Smooth muscle cell (in vitro differentiated cells): ENCODE measurements around the gene MEP1A. TPM values are rescaled to one million over a fixed set of nuclear protein-coding genes. Genes with fewer than 3 reads are reported as not detected.
"Not testable (repeated sequence)": the region's sequence is repeated elsewhere in the genome, so short reads cannot be mapped to it uniquely, and the experiment has no call there.

Experiments used
- DNase-seq: peaks from one replicate; lab custom pipeline; 2025; ENCODE audit not compliant: unreplicated experiment; lab: John Stamatoyannopoulos, UW
- H2AFZ ChIP-seq: fragments of 200-600 bp; sonication (generic); 2 replicates; pipeline ENCODE4 v1.6.0; 2016; ENCODE audit warnings: antibody characterized with exemption, low read depth, mild to moderate bottlenecking
- H3F3A ChIP-seq: fragments of 200-600 bp; sonication (generic); 2 replicates; pipeline ENCODE4 v1.6.0; 2017; ENCODE audit warnings: antibody characterized with exemption, low read depth
- H3K27ac ChIP-seq: fragments of 200-600 bp; sonication (generic); 2 replicates; pipeline ENCODE4 v1.5.1; 2016; ENCODE audit warnings: low read depth, mild to moderate bottlenecking
- H3K27me3 ChIP-seq: fragments of 200-600 bp; sonication (generic); 2 replicates; pipeline ENCODE4 v1.6.1; 2016; ENCODE audit warnings: low read depth, mild to moderate bottlenecking
- H3K36me3 ChIP-seq: fragments of 200-600 bp; sonication (generic); 2 replicates; pipeline ENCODE4 v1.5.1; 2016; ENCODE audit warnings: low read depth
- H3K4me1 ChIP-seq: fragments of 200-600 bp; sonication (generic); 2 replicates; pipeline ENCODE4 v1.5.1; 2016; ENCODE audit warnings: low read depth
- H3K4me2 ChIP-seq: fragments of 200-600 bp; sonication (generic); 2 replicates; pipeline ENCODE4 v1.6.0; 2016; ENCODE audit warnings: mild to moderate bottlenecking
- H3K4me3 ChIP-seq: fragments of 200-600 bp; sonication (generic); 2 replicates; pipeline ENCODE4 v1.5.1; 2016; ENCODE audit warnings: mild to moderate bottlenecking
- H3K79me2 ChIP-seq: fragments of 200-600 bp; sonication (generic); 2 replicates; pipeline ENCODE4 v1.6.0; 2016; ENCODE audit warnings: low read depth, mild to moderate bottlenecking
- H3K9ac ChIP-seq: fragments of 200-600 bp; sonication (generic); 2 replicates; pipeline ENCODE4 v1.6.0; 2016; ENCODE audit warnings: low read depth
- H3K9me3 ChIP-seq: fragments of 200-600 bp; sonication (generic); replicated peaks from 2 replicates; pipeline ENCODE4 v1.5.1; 2016; ENCODE audit warnings: low read depth
- H4K20me1 ChIP-seq: fragments of 200-600 bp; sonication (generic); 2 replicates; pipeline ENCODE4 v1.6.0; 2016; ENCODE audit warnings: low read depth
- WGBS: methylation state at CpG from one replicate; pipeline ENCODE4 v1.1.7; 2016; ENCODE audit warnings: low lambda C conversion rate; 5-methylcytosine and 5-hydroxymethylcytosine counted together
- polyA plus RNA-seq: library from polyadenylated mRNA; unstranded; fragments of >200 nt; fragmentation: Nextera tagmentation; extraction: Ambion mirVana; gene quantifications from 2 replicates; pipeline ENCODE4 v1.2.1, GENCODE V29; 2016
- total RNA-seq: library from RNA; depleted of rRNA; stranded (reverse); fragments of >200 nt; gene quantifications from 2 replicates; pipeline ENCODE4 v1.2.3, GENCODE V29; 2014
- TF ChIP-seq, protein P1 (sequence below): fragments of 200-600 bp; sonication (generic); IDR thresholded peaks from 2 replicates; pipeline ENCODE4 v1.5.1; 2017; ENCODE audit warnings: borderline replicate concordance, mild to moderate bottlenecking, antibody characterized with exemption; ENCODE audit not compliant: insufficient read depth, poor library complexity, severe bottlenecking

MEP1A gene
- total RNA-seq (not detected in 2 replicates), polyA plus RNA-seq (not detected in 2 replicates)

DNA sequence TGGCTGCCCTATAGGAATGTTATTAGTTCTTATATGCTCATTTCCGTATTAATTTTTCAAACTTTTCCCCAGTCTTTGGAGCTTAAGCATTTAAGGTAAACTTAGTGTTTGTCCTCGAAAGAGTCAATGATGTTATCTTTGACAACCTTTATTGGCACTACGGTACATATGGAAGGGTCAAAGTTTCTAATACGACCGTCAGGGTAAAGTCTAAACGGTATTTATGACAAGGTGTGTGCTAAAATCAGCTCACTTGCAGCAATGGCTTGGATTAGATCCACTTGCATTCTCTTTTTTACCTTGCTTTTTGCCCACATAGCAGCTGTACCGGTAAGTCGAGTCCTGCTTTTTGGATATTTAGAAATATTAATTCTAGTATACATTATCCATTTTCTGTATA lies at the start of gene MEP1A:
MEP1A (plus strand) TSS at position 252 of the 400 bp plus-strand sequence; CDS start at position 262, 10 bp downstream.
- peak within 1 kb of the TSS; percentile 39 for H3K4me3 ChIP-seq
- H3K9me3 ChIP-seq = no peaks in the 10 kb centered on the region
- no peaks in the 10 kb centered on the region for H3F3A ChIP-seq
- 91% methylated on average over 8 of the region's 8 CpGs for WGBS
- H3K4me1 ChIP-seq = no peaks in the 10 kb centered on the region
- TF ChIP-seq, protein P1, sequence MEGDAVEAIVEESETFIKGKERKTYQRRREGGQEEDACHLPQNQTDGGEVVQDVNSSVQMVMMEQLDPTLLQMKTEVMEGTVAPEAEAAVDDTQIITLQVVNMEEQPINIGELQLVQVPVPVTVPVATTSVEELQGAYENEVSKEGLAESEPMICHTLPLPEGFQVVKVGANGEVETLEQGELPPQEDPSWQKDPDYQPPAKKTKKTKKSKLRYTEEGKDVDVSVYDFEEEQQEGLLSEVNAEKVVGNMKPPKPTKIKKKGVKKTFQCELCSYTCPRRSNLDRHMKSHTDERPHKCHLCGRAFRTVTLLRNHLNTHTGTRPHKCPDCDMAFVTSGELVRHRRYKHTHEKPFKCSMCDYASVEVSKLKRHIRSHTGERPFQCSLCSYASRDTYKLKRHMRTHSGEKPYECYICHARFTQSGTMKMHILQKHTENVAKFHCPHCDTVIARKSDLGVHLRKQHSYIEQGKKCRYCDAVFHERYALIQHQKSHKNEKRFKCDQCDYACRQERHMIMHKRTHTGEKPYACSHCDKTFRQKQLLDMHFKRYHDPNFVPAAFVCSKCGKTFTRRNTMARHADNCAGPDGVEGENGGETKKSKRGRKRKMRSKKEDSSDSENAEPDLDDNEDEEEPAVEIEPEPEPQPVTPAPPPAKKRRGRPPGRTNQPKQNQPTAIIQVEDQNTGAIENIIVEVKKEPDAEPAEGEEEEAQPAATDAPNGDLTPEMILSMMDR = no peak
- H3K27me3 ChIP-seq = no peaks in the 10 kb centered on the region
- no peak for DNase-seq
- no peak within 1 kb of the TSS for H3K27ac ChIP-seq
- no peak within 1 kb of the TSS for H3K4me2 ChIP-seq
- no peak within 1 kb of the TSS for H3K9ac ChIP-seq
- H4K20me1 ChIP-seq = no peaks in the 10 kb centered on the region
- no peaks in the 10 kb centered on the region for H3K36me3 ChIP-seq
- H2AFZ ChIP-seq = no peak within 1 kb of the TSS
- H3K79me2 ChIP-seq = no peaks in the 10 kb centered on the region

DNA sequence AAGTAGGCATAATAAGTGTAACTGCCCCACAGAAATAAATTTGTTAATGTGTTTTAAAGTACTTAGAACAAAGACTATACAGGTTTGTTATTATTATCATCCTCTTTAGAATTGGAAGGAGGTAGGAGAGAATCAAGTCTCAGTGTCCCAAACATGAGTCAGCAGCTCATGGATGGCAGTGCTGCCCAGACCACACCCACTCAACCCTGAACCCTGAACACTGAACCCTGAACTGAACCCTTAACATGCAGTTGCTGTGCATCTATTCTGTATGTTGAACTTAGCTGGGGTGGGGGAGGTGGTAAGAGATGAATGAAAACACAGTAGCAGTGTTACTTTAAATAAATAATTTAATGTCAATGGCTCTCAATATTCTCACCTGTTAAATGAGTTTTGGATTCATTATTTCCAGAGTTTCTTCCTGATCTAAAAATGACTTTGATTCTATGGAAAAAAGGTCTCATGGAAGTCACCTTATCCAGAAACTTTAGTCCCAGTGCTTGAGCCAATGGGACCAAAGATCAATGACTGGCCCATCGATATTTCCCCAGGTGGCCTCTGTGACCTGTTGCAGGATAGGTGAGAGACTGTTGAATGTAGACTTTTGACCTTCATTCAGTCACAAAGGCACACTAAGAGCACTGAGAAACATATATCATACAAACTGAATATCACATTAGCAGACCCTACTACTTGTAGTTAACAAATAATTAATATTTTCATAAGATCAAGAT lies 49.6 kb upstream of the MEP1A start:
- no peaks in the 10 kb centered on the region for H3K4me1 ChIP-seq
- TF ChIP-seq, protein P1 = no peak
- WGBS = 85% methylated on average over 1 of the region's 1 CpG

DNA sequence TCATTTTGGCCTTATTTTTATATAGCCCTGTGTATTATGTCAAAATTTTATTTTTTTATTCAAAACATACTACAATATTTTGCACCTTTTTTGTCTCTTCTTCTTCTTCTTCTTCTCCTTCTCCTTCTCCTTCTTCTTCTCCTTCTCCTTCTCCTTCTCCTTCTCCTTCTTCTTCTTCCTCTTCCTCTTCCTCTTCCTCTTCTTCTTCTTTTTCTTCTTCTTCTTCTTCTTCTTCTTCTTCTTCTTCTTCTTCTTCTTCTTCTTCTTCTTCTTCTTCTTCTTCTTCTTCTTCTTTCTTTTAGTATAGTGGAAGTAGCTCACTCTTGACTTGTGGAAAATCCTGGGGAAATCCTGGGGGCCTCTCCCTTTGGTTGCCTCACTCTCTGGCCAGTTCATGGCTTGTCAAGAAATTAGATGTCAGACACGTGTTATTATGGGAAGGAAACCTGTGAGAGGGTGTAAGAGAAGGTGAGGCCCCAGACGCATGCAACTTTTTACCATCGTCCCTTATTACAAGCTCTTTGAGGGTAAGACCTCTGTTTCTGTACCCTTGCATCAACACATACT lies 48.9 kb upstream of the MEP1A start:
- H3F3A ChIP-seq, H3K4me3 ChIP-seq, H3K36me3 ChIP-seq, H4K20me1 ChIP-seq, H3K27me3 ChIP-seq, H3K27ac ChIP-seq, H3K4me2 ChIP-seq, H3K9ac ChIP-seq, DNase-seq, H2AFZ ChIP-seq, H3K4me1 ChIP-seq, H3K79me2 ChIP-seq, H3K9me3 ChIP-seq: not testable (repeated sequence)
- 86% methylated on average over 3 of the region's 3 CpGs for WGBS

More for the DNA sequence above, 49.6 kb upstream of the MEP1A start:
- Histone ChIP-seq H2AFZ (no peak overlapping the region), H3F3A (no peaks in the 10 kb centered on the region), H3K9ac (no peak overlapping the region), H3K79me2 (no peaks in the 10 kb centered on the region), H3K27ac (no peak overlapping the region), H3K4me2 (no peak overlapping the region), H3K9me3 (no peaks in the 10 kb centered on the region), H4K20me1 (no peaks in the 10 kb centered on the region), H3K27me3 (peaks cover 14% of the 10 kb centered on the region), H3K36me3 (no peaks in the 10 kb centered on the region), H3K4me3 (no peak overlapping the region)
- no peak for DNase-seq

GRCh38 chr6:46745973-46746372 lies 47.2 kb upstream of the MEP1A start:
- Histone ChIP-seq H3F3A (no peaks in the 10 kb centered on the region), H3K4me1 (no peaks in the 10 kb centered on the region), H3K4me2 (no peak overlapping the region), H3K79me2 (no peaks in the 10 kb centered on the region), H2AFZ (no peak overlapping the region), H4K20me1 (no peaks in the 10 kb centered on the region), H3K27me3 (peaks cover 9% of the 10 kb centered on the region), H3K9me3 (no peaks in the 10 kb centered on the region), H3K4me3 (no peak overlapping the region), H3K9ac (no peak overlapping the region), H3K36me3 (no peaks in the 10 kb centered on the region), H3K27ac (no peak overlapping the region)
- DNase-seq = no peak
- WGBS = 82% methylated on average over 2 of the region's 2 CpGs
- TF ChIP-seq, protein P1 = no peak
